ENCODE measurements around the gene KCNQ5.

The KCNQ5 gene

DNA sequence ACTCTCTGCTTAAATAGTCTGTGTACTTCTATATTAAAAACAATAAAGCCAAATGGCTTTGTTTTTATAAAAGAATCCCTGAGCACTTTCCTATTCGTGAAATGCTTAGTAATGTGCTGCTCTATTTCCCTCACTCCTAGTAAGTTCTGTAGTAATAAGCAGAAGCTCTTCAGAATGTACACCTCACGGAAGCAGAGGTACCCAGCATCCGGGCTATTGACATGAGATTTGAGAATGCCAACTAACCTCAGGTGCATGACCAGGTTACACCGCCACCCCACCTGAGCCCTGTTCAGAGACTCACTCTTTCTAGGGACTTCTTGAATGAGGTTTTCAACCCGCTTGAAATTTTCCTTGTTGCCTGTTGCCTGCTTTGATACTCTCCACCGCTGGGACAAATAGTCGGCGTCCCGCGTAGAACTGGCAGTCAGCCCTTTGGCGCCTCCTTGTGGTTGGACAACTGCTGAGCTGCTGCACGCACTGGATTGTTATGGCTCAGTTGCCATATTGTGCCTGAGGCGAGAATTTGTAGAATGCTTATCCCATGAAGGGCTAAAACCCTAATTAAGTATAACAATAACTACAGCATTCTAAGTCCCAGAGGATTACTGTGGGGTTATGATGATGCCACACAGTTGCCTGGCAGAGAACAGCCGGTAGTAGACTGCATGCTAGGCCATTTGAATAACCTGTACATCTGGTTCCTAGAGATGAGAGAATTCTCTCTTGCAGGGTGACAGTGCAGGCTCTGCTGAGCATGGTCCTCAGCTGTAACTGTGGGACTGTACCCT lies 508.0 kb downstream of the KCNQ5 start:
- H3K4me1 ChIP-seq (ENCODE audit: low read depth, poor library complexity, severe bottlenecking) = no peaks in the 10 kb centered on the region
- no peak overlapping the region for H2AFZ ChIP-seq (ENCODE audit: low read depth)
- H3K27ac ChIP-seq = no peak overlapping the region
- H3K36me3 ChIP-seq (ENCODE audit: insufficient read depth) = no peaks in the 10 kb centered on the region
- H3K79me2 ChIP-seq (ENCODE audit: insufficient read depth, low read depth) = no peaks in the 10 kb centered on the region
- TF ChIP-seq, protein P1, sequence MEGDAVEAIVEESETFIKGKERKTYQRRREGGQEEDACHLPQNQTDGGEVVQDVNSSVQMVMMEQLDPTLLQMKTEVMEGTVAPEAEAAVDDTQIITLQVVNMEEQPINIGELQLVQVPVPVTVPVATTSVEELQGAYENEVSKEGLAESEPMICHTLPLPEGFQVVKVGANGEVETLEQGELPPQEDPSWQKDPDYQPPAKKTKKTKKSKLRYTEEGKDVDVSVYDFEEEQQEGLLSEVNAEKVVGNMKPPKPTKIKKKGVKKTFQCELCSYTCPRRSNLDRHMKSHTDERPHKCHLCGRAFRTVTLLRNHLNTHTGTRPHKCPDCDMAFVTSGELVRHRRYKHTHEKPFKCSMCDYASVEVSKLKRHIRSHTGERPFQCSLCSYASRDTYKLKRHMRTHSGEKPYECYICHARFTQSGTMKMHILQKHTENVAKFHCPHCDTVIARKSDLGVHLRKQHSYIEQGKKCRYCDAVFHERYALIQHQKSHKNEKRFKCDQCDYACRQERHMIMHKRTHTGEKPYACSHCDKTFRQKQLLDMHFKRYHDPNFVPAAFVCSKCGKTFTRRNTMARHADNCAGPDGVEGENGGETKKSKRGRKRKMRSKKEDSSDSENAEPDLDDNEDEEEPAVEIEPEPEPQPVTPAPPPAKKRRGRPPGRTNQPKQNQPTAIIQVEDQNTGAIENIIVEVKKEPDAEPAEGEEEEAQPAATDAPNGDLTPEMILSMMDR (conservative IDR thresholded peaks at IDR 0.05; ENCODE audit: low read depth, low read length) = peak; percentile 89
- H3K9ac ChIP-seq = no peak overlapping the region
- H3K4me2 ChIP-seq = no peak overlapping the region
- H4K20me1 ChIP-seq (ENCODE audit: insufficient read depth) = no peaks in the 10 kb centered on the region
- no peak overlapping the region for H3K4me3 ChIP-seq (IDR thresholded peaks at IDR 0.05; ENCODE audit: insufficient read depth, low read depth, low read length)
- no peaks in the 10 kb centered on the region for H3K27me3 ChIP-seq (ENCODE audit: insufficient read depth, low read depth)

DNA sequence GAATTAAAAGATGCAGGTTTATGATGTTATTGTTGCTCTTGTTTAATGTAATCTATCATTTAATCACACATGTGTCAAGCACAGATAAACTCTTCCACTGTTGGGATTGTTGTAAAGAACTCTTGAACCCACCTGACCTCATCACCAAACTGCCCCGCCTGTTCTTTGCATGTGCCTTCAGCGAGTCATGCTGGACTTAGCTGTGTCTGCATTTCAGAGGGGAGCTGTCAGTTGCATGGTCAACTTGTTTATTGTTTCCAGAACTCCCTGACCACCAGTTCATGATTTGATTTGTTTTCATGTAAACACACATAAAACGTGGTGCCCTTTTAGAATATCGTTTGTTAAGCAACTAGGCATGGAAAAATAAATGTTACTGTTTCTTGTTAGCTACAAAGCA lies 509.8 kb downstream of the KCNQ5 start:
- Histone ChIP-seq H3K27ac (no peak overlapping the region), H3K4me2 (no peak overlapping the region), H3K4me1 (ENCODE audit: low read depth, poor library complexity, severe bottlenecking) (no peaks in the 10 kb centered on the region), H3K79me2 (ENCODE audit: insufficient read depth, low read depth) (no peaks in the 10 kb centered on the region), H2AFZ (ENCODE audit: low read depth) (no peak overlapping the region), H3K9ac (no peak overlapping the region), H3K36me3 (ENCODE audit: insufficient read depth) (no peaks in the 10 kb centered on the region), H4K20me1 (ENCODE audit: insufficient read depth) (no peaks in the 10 kb centered on the region), H3K27me3 (ENCODE audit: insufficient read depth, low read depth) (no peaks in the 10 kb centered on the region), H3K4me3 (IDR thresholded peaks at IDR 0.05; ENCODE audit: insufficient read depth, low read depth, low read length) (no peak overlapping the region)
- TF ChIP-seq, protein P1 (conservative IDR thresholded peaks at IDR 0.05; ENCODE audit: low read depth, low read length) = no peak

GRCh38 chr6:73134588-73134987 lies 512.7 kb downstream of the KCNQ5 start:
- Histone ChIP-seq H3K4me3 (IDR thresholded peaks at IDR 0.05; ENCODE audit: insufficient read depth, low read depth, low read length) (no peak overlapping the region), H3K9ac (no peak overlapping the region), H4K20me1 (ENCODE audit: insufficient read depth) (no peaks in the 10 kb centered on the region), H3K27ac (no peak overlapping the region), H3K27me3 (ENCODE audit: insufficient read depth, low read depth) (no peaks in the 10 kb centered on the region), H3K4me1 (ENCODE audit: low read depth, poor library complexity, severe bottlenecking) (no peaks in the 10 kb centered on the region), H3K36me3 (ENCODE audit: insufficient read depth) (no peaks in the 10 kb centered on the region), H3K79me2 (ENCODE audit: insufficient read depth, low read depth) (no peaks in the 10 kb centered on the region), H2AFZ (ENCODE audit: low read depth) (no peak overlapping the region), H3K4me2 (no peak overlapping the region)
- TF ChIP-seq, protein P1 (conservative IDR thresholded peaks at IDR 0.05; ENCODE audit: low read depth, low read length) = peak; percentile 37; the same call in 1 of the 2 replicates

DNA sequence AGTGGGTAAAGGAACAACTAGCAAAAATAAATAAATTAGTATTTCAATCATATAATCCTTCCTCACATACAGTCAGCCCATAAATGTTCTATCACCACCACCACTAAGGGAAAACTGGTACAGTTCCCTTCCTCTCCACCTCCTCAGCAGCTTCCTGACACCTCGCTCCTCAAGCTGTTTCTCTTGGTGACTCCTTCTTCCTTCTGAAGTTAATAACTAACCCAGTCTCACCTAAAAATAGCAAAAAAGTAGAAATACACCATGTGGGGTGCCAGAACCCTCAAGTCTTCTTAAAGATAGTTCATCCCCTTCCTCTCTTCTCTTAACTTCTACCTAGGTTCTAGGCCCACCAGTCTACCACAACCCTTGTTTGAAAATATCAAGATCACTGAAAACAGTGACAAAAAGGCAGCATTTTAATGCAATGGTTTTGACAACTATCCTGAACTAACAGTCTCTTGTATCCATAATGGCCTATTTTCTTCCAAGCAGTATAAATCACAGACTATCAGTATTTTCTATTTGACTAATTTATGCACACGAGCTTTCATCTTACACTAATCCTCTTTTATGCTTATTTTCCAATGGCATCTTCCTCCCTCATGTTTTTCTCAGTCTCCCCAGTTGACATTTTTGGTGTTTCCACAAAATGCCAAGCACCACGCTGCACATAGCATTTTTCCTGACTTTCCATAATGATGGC lies 518.0 kb downstream of the KCNQ5 start:
- H2AFZ ChIP-seq (ENCODE audit: low read depth) = no peak overlapping the region
- TF ChIP-seq, protein P1 (conservative IDR thresholded peaks at IDR 0.05; ENCODE audit: low read depth, low read length) = no peak
- H3K4me2 ChIP-seq = no peak overlapping the region
- H3K36me3 ChIP-seq (ENCODE audit: insufficient read depth) = no peaks in the 10 kb centered on the region
- H3K9ac ChIP-seq = no peak overlapping the region
- H3K79me2 ChIP-seq (ENCODE audit: insufficient read depth, low read depth) = no peaks in the 10 kb centered on the region
- no peaks in the 10 kb centered on the region for H3K4me1 ChIP-seq (ENCODE audit: low read depth, poor library complexity, severe bottlenecking)
- no peaks in the 10 kb centered on the region for H3K27me3 ChIP-seq (ENCODE audit: insufficient read depth, low read depth)
- no peak overlapping the region for H3K4me3 ChIP-seq (IDR thresholded peaks at IDR 0.05; ENCODE audit: insufficient read depth, low read depth, low read length)
- no peaks in the 10 kb centered on the region for H4K20me1 ChIP-seq (ENCODE audit: insufficient read depth)
- H3K27ac ChIP-seq = no peak overlapping the region
